ENCODE measurements around the gene ALDOC.

ALDOC gene

GRCh38 chr17:28532050-28532960, 44.4 kb downstream of the ALDOC start:
- DNase-seq (ENCODE audit: low spot score) = no peak

DNA sequence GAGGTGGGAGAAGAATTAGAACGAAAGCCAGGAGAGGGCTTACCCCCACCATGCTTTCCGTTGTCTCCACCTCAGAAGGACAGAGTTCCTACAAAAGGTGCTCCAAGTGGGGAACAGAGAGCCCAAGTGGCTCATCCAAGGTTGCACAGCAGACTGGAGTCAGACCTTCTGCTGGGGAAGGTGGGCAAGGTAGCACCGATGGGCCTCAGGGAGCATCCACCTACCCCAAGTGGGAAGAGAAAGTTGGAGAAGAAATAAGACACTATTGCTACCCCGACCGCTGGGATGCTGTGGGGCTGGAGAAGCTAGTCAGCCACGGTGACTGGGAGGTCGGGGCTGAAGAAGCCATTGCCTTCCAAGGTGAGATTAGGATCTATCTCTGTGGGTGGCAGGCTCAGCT, 45.8 kb downstream of the ALDOC start:
- DNase-seq (ENCODE audit: low spot score) = no peak

DNA sequence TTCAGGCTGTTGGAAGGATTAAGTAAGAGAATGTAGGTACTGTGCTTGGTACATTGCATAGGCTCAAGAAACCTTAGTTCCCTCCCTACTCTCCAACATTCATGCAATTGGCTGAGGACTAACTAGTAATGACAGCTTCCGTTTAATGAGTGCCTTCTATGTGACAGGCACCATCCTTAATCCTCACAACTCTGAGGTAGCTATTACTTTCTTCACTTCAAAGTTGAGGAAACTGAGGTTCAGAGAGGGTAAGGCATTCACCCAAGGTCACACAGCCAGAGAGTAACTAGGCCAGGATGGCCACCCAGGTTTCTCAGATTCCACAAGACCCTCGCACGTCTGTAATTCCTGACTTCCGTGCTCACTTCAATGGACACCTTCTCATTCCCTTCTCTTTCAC, 46.4 kb downstream of the ALDOC start:
- no peak for DNase-seq (ENCODE audit: low spot score)

DNA sequence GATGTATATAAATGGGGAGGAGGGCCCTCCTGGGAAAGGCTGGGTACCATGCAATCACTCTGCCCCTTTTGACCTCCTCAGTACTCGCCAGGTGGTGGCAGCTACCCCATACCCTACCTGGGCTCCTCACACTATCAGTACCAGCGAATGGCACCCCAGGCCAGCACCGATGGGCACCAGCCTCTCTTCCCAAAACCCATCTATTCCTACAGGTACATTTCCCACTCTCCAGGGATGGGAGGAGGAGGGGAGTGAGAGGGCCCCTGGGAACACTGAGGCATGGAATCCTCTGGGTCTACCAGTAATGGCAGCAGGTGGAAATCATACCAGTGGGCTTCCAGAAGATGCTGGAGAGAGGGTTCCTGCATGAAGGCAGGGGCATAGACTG, 47.7 kb downstream of the ALDOC start:
- DNase-seq (ENCODE audit: low spot score) = no peak

DNA sequence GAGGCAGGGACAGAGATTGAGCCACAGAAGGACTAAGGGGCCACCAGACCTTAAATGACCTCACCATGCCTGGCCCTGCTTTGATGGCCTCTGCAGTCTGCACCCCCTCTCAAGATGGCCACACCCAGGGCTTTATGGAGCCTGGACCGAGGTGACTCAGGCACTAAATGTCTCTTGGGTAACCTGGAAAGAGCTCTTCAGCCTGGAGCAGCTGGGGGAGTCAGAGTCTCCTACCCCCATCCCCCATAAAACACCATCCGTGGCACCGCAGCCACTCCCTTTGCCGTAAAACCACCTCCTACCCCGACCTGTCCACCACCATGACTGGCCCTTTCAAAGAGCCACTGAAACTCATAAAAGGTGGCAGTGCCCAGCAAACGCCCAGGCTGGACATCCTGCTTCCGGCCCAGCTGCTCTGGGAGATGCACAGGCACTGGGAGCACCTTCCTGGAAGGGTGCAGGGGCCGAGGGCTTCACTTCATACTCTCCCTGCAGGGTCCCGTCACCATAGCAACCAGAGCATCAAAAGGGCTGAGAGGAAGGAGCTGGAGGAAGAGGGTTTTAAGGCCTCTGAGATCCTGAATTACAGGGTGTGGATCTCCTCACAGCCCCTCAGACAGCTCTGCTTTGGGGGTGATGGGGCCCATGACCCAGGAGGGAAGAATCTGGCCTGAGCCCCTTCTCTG, 48.2 kb downstream of the ALDOC start:
- peak; percentile 40 for DNase-seq (ENCODE audit: low spot score)

DNA sequence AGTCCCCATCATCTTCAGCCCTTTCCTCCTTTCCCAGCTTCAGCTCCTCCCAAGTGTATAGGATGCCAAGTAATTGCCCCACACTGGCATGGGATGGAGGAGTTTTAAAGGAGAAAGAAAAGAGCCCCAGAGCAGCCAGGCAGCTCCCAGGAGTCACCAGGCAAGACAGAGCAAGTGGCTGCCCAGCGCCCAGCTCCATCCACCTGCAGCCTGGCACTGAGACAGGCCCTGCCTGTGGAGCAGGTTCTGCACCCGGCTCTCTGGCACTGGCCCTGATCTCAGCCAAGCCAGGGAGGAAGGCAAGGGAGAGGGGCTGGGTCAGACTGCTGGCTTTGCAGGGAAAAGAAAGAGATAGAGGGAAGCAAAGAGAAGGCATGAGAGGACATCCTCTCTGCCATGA, 48.8 kb downstream of the ALDOC start:
- DNase-seq (ENCODE audit: low spot score) = no peak

DNA sequence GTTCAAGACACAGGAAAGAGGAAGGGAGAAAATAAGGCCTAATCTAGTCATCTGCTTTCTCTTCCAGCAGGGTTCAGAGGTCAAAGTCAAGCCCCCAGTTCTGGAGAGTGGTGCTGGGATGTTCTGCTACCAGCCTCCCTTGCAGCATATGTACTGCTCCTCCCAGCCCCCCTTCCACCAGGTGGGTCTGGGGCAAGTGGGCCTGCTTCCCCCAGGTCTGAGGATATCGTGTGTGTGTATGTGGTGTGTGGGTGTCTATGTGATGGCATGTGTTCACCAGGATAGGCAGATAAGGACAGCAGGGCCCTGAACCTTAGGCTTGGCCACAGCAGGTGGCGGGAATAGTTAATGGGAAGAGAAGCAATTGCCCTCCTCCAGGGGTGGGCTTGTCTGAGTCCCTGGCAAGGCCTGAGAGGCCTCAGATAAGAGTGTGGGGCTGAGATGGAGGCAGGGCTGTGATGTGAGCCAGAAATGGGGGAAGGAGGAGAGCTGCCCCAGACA, 49.5 kb downstream of the ALDOC start:
- no peak for DNase-seq (ENCODE audit: low spot score)

- DNase-seq (ENCODE audit: low spot score) = no peak
Observed at GRCh38 chr17:28526381-28526780, 50.3 kb downstream of the ALDOC start.

DNA sequence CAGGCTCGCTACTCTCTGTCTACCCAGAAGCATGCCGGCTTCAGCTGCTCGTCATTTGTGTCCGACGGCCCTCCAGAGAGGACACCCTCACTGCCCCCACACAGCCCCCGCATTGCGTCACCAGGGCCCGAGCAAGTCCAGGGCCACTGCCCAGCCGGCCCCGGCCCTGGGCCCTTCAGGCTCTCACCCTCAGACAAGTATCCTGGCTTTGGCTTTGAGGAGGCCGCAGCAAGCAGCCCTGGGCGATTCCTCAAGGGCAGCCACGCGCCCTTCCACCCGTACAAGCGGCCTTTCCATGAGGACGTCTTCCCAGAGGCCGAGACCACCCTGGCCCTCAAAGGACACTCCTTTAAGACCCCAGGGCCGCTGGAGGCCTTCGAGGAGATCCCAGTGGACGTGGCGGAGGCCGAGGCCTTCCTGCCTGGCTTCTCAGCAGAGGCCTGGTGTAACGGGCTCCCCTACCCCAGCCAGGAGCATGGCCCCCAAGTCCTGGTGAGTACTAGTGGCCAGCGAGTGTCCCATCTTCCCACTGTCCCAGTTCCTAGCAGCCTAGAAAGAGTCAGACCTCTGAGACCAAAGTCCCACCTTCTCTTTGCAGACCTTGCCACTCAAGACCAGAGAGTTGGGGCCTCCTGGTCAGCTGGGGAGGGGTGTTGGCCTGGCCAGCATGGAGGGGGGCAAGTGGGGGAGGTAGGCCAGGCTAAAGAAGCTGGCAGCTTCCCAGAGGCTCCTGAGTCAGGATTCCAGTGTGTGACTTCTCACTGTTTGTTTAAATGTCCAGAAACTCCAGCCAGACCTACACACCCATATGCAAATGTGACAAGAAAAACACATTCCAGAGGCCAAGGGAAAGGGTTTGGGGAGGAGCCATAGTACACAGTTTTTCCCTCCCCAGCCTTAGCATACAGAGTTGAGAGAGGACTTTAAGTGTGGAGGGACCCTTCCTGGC, 51.9 kb downstream of the ALDOC start:
- DNase-seq (ENCODE audit: low spot score) = peak; percentile 51

GRCh38 chr17:28523876-28524275, 52.8 kb downstream of the ALDOC start:
- DNase-seq (ENCODE audit: low spot score) = no peak

GRCh38 chr17:28523186-28523585, 53.5 kb downstream of the ALDOC start:
- DNase-seq (ENCODE audit: low spot score) = no peak

All from SW480 (cell line).